ENCODE measurements around the gene PLA2G4D. TPM values are rescaled to one million over a fixed set of nuclear protein-coding genes. Genes with fewer than 3 reads are reported as not detected.

PLA2G4D gene
- total and polyA plus RNA-seq, 8 donors: 0.18 to 3.2 (median 2.0) TPM; not detected in 4

DNA sequence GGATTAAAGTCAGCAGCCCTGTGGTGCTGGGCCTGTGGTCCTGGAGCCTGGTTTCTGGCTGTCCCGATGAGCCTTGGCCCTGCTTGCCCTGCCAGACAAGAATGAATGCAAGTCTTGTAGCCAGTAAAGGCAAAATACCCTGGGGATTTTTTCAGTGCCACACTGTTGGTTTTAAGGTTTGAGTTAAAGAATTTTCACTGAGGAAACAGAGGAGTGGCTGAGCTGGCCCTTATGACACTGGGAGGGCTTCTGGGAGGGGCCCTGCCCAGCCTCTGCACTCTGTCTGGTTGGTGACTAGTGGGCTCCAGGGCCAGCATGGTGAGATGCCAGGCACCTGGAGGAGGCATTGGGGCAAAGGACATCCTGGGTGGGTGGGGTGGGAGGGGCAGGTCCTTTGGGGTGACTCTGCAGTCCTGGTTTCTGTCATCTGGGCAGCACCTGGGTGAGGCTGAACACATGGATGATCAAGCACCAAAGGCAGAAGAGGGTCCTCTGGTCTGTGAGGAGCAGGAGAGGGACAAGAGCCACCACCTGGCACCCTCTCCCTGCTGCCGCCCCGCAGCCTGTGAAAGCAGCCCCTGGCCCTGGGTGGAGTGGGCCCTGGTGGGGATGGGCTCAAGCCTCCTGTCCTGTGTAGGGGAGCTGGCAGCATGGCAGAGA lies 61.0 kb downstream of the PLA2G4D start:
- intact Hi-C loops (cut with DNase I; ENCODE audit: low total_unique reads): no loop called here
- Histone ChIP-seq H3K36me3 (no peaks in the 10 kb centered on the region), H3K27ac (no peak overlapping the region), H3K4me3 (no peak overlapping the region), H3K9me3 (no peaks in the 10 kb centered on the region), H3K27me3 (no peaks in the 10 kb centered on the region), H3K4me1 (peaks cover 0 to 3% (median 0%) of the 10 kb centered on the region in 4 donors)
- 73 to 93% (median 88%) methylated on average over 1 to 3 of the region's 3 CpGs for WGBS, 5 donors
- TF ChIP-seq CTCF (IDR thresholded peaks at IDR 0.05): no peak
- TF ChIP-seq POLR2AphosphoS5 (IDR thresholded peaks at IDR 0.05): no peak
- TF ChIP-seq EP300 (IDR thresholded peaks at IDR 0.05): no peak
- no peak for TF ChIP-seq POLR2A (IDR thresholded peaks at IDR 0.05)
- no peak for DNase-seq

GRCh38 chr15:42032376-42033213 lies 61.8 kb downstream of the PLA2G4D start:
- no peak for TF ChIP-seq CTCF (IDR thresholded peaks at IDR 0.05)
- TF ChIP-seq EP300 (IDR thresholded peaks at IDR 0.05): no peak
- no peak for TF ChIP-seq POLR2A (IDR thresholded peaks at IDR 0.05)
- Histone ChIP-seq H3K27ac (no peak overlapping the region), H3K4me1 (peaks cover 0 to under 1% (median 0%) of the 10 kb centered on the region in 4 donors), H3K9me3 (no peaks in the 10 kb centered on the region), H3K36me3 (no peaks in the 10 kb centered on the region), H3K4me3 (no peak overlapping the region), H3K27me3 (no peaks in the 10 kb centered on the region)
- intact Hi-C loops (cut with DNase I; ENCODE audit: low total_unique reads): no loop called here
- DNase-seq: no peak
- 78 to 89% (median 81%) methylated on average over 9 of the region's 9 CpGs for WGBS, 5 donors

DNA sequence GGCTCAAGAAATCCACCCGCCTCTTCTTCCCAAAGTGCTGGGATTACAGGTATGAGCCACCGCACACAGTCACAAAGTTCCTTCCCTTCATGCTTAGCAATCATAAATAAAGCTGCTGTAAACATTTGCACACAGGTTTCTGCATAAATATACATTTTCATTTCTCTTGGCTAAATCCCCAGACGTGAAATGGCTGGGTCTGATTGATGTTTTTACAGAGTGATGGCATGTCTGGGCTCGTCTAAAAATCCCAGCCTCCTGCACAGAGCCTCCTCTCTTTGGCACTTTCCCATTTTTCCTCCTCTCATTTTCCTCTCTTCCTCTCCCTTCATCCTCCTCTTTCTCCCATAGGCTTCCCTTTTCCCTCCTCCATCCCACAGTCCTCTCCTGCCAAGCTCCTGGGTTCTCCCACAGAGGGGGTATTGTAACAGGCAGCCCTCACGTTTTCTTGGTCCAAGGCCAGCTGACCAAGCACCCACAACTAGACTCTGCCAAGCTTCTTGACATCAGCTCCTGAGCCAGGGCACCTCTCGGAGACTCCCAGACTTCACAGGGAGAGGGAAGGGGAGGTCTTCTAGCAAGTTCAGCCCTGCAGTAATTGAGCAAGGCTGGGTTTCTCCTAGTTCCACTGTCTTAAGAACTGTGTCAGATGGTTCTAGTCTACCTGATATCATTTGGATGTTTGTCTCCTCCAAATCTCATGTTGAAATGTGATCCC lies 63.0 kb downstream of the PLA2G4D start:
- Histone ChIP-seq H3K4me3 (no peak overlapping the region), H3K9me3 (no peaks in the 10 kb centered on the region), H3K27me3 (no peaks in the 10 kb centered on the region), H3K27ac (no peak overlapping the region), H3K36me3 (no peaks in the 10 kb centered on the region), H3K4me1 (no peaks in the 10 kb centered on the region)
- WGBS, 5 donors: 50 to 64% (median 62%) methylated on average over 6 of the region's 6 CpGs
- TF ChIP-seq EP300 (IDR thresholded peaks at IDR 0.05) (no peak), POLR2AphosphoS5 (IDR thresholded peaks at IDR 0.05) (no peak), CTCF (IDR thresholded peaks at IDR 0.05) (no peak), POLR2A (IDR thresholded peaks at IDR 0.05) (no peak)
- intact Hi-C loops (cut with DNase I; ENCODE audit: low total_unique reads): no loop called here
- no peak for DNase-seq

GRCh38 chr15:42027521-42027920 lies 66.8 kb downstream of the PLA2G4D start:
- 69 to 85% (median 83%) methylated on average over 7 of the region's 7 CpGs for WGBS, 5 donors
- H3K9me3 ChIP-seq: peaks cover 0 to 2% (median 0%) of the 10 kb centered on the region in 4 donors
- intact Hi-C loops (cut with DNase I; ENCODE audit: low total_unique reads): no loop called here
- H3K36me3 ChIP-seq: no peaks in the 10 kb centered on the region
- no peak for DNase-seq
- H3K4me1 ChIP-seq: no peaks in the 10 kb centered on the region
- H3K27me3 ChIP-seq: no peaks in the 10 kb centered on the region
- no peak overlapping the region for H3K27ac ChIP-seq
- H3K4me3 ChIP-seq: no peak overlapping the region
- TF ChIP-seq POLR2A (IDR thresholded peaks at IDR 0.05): no peak
